Urinary bladder (tissue), 4 donors: ENCODE data around the gene SEMA4C. TPM values are rescaled to one million over a fixed set of nuclear protein-coding genes. Genes with fewer than 3 reads are reported as not detected.

Experiments
- DNase-seq: peaks from one replicate; pipeline ENCODE4 v3.0.0-alpha.2; 2015; ENCODE audit errors: extremely low spot score
- H3K27ac ChIP-seq: one replicate; pipeline ENCODE4 v1.5.1; 2013; ENCODE audit warnings: low read depth, mild to moderate bottlenecking, moderate library complexity
- H3K36me3 ChIP-seq: one replicate; pipeline ENCODE4 v1.6.1; 2013; ENCODE audit warnings: mild to moderate bottlenecking, moderate library complexity; ENCODE audit not compliant: insufficient read depth
- H3K4me1 ChIP-seq: one replicate; pipeline ENCODE4 v1.6.1; 2013; ENCODE audit warnings: mild to moderate bottlenecking, moderate library complexity; ENCODE audit not compliant: insufficient read depth
- H3K4me3 ChIP-seq: one replicate; pipeline ENCODE4 v1.5.1; 2013; ENCODE audit warnings: low read depth, low read length
- WGBS: extraction: QIAGEN DNeasy Blood & Tissue Kit; methylation state at CpG from one replicate; pipeline ENCODE4 v1.1.7; 2013; 5-methylcytosine and 5-hydroxymethylcytosine counted together
- polyA plus RNA-seq: library from polyadenylated mRNA; stranded (reverse); fragments of 200-250 nt; gene quantifications from one replicate; pipeline ENCODE4 v1.2.3, GENCODE V29; 2013
- total RNA-seq: library from RNA; depleted of rRNA; stranded (reverse); fragments of >200 nt; gene quantifications from one replicate; pipeline ENCODE4 v1.2.3, GENCODE V29; 2014
- donor health status: healthy with polysubstance abuse.
- donor health status: healthy.

SEMA4C gene
- total and polyA plus RNA-seq, 2 donors, result 27.4 to 80.1 TPM

DNA sequence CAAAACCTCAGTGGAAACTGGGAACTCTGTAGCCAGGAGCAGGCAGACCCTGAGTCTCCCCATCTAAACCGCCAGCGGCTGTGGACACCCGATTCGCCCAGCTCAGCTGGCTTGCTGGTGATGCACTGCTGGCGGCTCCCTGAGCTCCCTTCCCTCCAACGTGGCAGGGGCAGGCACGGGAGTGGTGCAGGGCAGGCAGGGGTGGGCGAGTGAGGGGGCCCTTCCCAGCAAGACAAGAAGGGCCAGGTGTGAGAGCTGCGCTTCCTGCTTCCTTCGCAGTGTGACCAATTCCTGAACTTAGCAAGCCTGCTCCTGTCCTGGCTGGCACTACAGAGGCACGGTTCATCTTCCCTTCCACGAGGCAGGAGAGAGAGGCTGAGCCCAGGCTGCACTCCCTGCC lies 12.3 kb upstream of the SEMA4C start:
- H3K36me3 ChIP-seq, result no peaks in the 10 kb centered on the region
- 74% methylated on average over 12 of the region's 12 CpGs for WGBS
- H3K27ac ChIP-seq, result peak overlapping the region; percentile 51
- no peak for DNase-seq
- no peaks in the 10 kb centered on the region for H3K4me1 ChIP-seq
- H3K4me3 ChIP-seq, result no peak overlapping the region

DNA sequence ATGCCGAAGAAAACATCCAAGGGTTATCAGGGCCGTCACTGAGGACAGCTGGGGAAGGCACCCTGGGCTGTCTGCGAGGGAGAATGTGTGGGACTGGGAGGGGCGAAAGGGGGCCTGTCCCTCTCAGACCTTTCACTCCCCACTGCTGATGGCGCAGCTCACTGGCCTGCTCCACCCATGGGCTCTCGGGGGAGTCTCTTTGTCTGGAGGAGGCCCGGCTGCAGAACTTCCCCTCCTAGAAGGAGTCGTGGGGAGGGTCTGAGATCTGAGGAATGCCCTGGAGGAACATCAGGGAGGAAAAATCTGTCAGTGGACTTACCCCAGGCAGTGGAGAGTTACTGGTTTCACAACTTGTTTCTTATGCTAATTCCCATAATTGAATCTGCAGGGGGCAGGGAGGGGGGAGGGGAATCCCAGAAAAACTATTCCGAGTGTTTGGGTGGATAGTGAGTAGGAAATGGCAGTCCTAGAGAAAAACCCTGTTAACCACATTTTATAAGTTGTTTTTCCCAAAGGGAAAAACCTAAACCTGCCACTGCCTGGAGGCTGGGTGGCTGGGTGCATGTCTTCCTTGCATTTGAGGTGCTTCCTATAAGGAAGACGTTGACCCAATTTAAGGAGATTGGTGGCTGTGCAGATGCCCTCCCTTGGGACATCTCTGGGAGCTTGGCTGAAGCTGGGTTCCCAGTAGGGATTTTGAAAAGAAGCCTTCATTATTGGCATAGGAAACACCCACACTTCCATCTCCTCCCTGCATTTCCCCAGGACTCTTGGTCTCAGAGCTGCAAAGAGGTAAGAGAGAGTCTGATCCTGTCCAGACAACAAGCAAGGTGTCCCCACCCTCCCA lies 11.7 kb upstream of the SEMA4C start:
- whole genome bisulfite sequencing, result 76% methylated on average over 10 of the region's 10 CpGs
- H3K36me3 ChIP-seq, result no peaks in the 10 kb centered on the region
- no peak overlapping the region for H3K27ac ChIP-seq
- no peaks in the 10 kb centered on the region for H3K4me1 ChIP-seq
- no peak overlapping the region for H3K4me3 ChIP-seq
- no peak for DNase-seq

DNA sequence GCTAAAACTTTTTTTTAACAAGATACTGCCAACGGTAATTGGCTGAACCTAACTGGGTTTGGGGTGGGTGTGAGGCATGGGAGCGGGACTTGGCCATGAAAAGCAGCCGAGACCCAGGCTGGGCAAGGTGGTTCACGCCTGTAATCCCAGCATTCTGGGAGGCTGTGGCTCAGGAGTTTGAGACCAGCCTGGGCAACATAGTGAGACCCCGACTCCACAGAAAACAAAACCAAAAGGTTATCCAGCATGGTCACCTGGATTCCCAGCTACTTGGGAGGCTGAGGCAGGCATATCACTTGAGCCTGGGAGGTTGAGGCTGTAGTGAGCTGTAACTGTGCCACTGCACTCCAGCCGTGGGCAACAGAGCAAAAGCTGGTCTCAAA lies 11.0 kb upstream of the SEMA4C start:
- Histone ChIP-seq H3K27ac (no peak overlapping the region), H3K36me3 (no peaks in the 10 kb centered on the region), H3K4me1 (no peaks in the 10 kb centered on the region), H3K4me3 (no peak overlapping the region)
- WGBS, result 92% methylated on average over 6 of the region's 6 CpGs
- no peak for DNase-seq

DNA sequence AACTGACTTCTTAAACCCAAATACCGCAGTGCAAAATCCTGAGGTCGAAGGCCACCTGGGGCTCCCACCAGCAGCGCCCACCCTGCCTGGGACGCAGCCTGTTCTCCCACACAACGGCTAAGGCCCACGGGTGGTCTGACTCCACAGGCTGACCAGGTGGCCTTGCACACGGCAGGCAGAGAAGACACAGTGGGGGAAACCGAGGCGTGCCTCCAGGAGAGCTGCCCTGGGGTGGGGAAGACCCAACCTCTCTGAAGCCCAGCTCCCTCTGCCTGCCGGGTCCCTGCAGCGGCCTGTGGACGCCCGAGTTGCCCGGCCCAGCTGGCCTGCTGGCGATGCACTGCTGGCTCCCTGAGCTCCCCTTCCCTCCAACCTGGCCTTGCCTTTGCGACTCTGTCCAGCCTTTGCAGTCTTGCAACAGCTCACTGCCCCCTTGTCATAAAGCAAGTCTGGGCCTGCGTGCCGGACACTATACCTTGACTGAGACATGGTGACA lies 9.7 kb upstream of the SEMA4C start:
- Histone ChIP-seq H3K27ac (no peak overlapping the region), H3K4me3 (no peak overlapping the region), H3K4me1 (no peaks in the 10 kb centered on the region), H3K36me3 (no peaks in the 10 kb centered on the region)
- DNase-seq, result no peak
- WGBS, result 91% methylated on average over 18 of the region's 18 CpGs

DNA sequence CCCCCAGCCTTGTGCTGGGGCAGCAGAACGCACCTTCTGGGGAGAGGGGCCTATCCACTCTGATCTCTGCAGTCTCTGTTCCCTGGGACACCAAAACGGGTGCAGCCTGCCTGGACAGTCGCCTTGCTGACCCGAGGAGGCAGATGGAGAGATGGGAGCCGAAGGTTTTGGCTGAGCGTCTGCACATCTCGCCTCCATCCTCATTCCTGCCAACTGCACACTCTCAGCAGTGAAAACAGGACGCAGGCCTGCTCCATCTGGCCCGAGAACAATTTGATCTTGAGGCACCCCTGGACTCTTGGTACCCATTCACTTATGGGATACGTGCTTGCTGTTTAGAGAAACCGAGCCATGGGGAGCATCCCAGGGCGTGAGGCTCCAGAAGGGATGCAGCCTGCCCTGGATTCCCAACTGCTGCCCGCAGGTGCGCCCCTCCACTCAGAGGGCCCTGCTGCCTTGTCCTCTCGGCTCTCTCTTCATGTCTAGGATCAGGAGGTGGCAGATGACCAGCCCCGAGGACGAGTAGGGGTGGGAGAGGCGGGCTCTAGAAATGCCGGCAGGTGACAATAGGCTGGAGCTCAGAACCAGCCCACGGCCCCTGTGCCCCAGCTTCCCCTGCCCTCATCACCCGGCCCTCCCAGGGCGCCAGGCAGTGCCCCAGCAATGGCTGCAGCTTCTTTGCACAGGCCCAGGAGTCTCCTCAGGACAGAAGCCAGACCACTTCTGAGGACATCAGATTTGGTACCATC lies 9.1 kb upstream of the SEMA4C start:
- WGBS, result 86% methylated on average over 22 of the region's 22 CpGs
- Histone ChIP-seq H3K4me3 (no peak overlapping the region), H3K4me1 (no peaks in the 10 kb centered on the region), H3K27ac (no peak overlapping the region), H3K36me3 (no peaks in the 10 kb centered on the region)
- DNase-seq, result no peak

DNA sequence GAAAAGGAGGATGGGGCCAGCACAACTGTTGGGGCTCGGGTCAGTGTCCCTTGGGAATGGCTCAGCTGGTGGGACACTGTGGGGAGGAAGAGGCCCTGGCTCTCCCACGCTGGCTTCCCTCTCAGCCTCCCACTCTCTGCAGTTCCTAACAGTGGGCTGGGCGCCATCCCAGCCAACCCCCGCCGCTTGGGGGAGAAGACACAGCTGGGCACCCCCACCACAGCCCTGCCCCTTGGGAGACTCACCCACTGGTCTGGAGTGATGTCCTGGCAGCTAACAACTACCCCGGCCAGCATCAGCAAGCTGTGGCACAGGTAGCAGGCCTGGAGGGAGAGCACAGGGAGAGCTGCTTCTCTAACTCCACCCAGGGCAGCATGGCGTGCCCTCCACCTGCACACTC lies 8.3 kb upstream of the SEMA4C start:
- Histone ChIP-seq H3K36me3 (no peaks in the 10 kb centered on the region), H3K4me1 (no peaks in the 10 kb centered on the region), H3K4me3 (no peak overlapping the region), H3K27ac (no peak overlapping the region)
- WGBS, result 87% methylated on average over 7 of the region's 7 CpGs
- no peak for DNase-seq

DNA sequence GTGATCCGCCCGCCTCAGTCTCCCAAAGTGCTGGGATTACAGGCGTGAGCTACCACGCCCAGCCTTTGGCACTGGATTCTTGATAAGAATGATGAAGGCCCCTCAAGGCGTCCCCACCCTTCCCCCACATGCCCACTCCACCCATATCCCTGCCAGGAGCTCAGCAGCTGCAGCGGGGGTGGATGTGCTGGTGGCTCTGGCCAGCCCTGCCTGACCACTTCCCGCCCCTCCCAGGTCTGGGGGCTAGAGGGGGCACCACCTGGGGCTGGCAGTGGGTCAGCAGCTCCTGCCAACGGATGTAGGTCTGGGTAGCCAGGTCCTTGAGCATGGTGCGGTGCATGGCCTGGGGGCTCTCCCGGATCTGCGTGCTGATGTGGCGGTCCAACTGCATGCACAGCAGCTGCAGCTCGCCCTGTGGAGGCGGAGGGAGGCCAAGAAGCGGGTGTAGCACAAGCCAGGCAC lies 7.8 kb upstream of the SEMA4C start:
- Histone ChIP-seq H3K4me3 (no peak overlapping the region), H3K4me1 (no peaks in the 10 kb centered on the region), H3K36me3 (no peaks in the 10 kb centered on the region), H3K27ac (no peak overlapping the region)
- DNase-seq, result no peak
- WGBS, result 82% methylated on average over 15 of the region's 15 CpGs

DNA sequence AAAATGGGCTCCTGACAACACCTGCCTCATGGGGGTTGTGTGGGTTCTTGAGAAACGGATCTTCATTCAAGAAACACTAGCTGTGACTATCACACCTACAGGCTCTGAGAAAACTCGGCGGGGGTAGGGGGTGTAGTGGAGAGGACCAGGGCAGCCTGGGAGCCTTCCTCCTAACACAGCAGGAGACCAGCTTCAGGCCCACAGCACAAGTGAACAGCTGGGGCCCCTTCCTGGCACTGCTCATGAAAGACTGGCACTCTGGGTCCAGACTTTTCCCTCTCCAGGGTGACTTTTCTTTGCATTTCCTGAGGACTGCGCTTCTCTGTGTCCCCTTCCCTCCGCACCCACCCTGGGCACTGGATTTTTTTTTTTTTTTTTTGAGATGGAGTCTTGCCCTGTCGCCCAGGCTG lies 7.2 kb upstream of the SEMA4C start:
- no peaks in the 10 kb centered on the region for H3K4me1 ChIP-seq
- no peak overlapping the region for H3K27ac ChIP-seq
- no peak for DNase-seq
- no peak overlapping the region for H3K4me3 ChIP-seq
- H3K36me3 ChIP-seq, result no peaks in the 10 kb centered on the region
- WGBS, result 84% methylated on average over 6 of the region's 6 CpGs

DNA sequence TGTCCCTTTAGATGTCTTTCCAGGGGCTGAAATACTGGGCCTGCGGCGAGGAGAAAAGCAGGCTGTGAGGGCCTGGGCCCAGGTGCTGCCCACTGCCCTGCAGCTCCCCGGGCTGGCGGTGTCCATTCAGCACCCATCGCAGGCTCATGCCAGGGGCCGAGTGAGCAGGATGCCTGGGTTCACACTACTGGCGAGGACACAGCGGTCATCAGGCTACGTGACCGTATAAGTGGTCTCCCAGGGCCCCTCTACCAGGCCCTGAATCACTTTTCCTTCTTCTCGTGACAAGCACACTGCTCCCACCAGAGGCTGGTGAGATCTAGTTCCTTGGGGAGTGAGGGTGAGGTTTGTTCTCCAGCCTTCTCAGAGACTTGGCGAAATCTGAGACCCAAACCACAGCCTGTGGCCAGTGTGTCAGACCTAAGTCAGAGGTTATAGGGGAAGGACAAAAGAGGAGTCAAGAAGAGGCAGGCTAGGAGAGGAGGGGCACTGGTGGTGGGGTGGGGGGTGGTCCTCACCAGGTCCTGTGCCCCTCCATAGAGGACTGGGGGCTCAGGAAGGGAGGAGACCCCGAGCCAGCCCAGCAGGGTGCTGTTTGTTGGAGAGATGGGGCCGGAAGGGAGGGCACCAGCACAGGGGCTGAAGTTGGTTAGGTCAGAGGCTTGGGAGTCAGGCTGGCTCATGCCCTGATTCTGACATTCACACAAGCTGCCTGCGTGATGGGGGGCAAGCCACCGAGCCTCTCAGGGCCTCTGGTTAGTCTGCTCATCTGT lies 6.6 kb upstream of the SEMA4C start:
- 90% methylated on average over 16 of the region's 16 CpGs for WGBS
- no peaks in the 10 kb centered on the region for H3K36me3 ChIP-seq
- H3K4me1 ChIP-seq, result no peaks in the 10 kb centered on the region
- H3K4me3 ChIP-seq, result no peak overlapping the region
- no peak for DNase-seq
- H3K27ac ChIP-seq, result no peak overlapping the region

DNA sequence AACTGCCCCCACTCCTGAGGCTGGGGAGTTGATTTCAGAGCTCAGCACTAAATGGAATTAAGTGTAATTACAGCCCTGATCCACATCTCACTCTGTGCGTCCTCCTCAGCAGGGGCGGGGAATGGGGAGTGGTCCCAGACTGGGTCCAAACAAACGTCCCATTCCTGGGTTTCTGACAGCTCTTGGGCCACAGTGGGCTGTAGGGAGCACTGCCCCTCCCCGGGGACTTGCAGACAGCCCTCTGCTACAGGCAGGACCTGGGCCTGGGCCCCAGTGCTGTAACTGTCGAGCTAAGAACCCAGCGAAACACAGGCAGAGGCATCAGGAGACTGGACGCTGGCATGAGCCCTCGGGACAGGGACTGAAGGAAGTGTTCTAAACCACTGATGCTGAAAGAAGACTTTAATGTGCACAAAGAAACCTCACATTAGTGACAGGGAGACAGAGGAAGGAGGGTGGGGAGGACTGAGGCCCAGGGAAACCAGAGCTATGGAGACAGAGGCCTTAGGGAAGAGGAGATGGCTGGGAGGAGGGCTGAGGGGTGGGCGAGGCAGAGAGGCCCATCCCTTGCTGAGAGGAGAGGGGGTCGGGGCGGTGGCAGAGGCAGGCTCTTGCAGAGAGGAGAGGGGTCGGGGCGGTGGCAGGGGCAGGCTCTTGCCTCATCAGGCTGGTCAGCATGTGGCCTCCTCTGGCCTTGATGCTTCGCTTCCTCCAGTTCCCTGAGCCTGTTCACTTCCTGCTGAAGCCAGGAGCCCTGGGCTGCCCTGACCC lies 5.8 kb upstream of the SEMA4C start:
- H3K4me3 ChIP-seq, result no peak overlapping the region
- 72% methylated on average over 14 of the region's 14 CpGs for WGBS
- no peak overlapping the region for H3K27ac ChIP-seq
- DNase-seq, result no peak
- no peaks in the 10 kb centered on the region for H3K36me3 ChIP-seq
- H3K4me1 ChIP-seq, result no peaks in the 10 kb centered on the region

DNA sequence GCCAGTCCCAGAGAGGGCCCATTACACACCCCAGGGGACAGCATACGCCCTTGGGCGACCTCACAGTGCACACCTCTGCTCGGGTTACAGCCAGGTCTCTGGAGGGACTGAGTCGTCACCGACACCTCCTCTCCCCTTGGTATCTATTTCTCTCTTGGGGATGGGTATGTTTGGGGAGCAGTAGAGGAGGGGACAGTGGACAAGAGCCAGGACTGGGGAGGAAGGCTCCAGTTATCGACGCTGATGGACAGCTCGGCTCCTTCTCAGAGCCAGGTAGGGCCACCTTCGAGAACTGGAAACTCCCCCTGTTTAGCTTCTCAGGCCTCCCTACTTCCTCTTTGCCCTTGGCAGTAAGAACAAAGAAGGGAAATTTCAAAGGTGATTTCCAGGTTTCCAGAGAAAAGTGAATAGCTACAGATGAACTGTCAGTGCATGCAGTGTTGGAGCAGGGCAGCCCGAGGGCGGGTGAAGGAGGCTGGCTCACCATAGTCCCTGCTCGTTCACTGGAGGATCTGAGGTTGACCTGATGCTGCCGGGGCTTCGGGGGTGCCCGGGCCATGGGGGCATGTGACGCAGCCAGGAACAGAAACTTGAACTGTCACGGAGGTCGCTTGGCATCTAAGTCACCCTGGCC lies 4.4 kb upstream of the SEMA4C start:
- WGBS, result 58% methylated on average over 18 of the region's 18 CpGs
- H3K4me3 ChIP-seq, result no peak overlapping the region
- H3K36me3 ChIP-seq, result no peaks in the 10 kb centered on the region
- DNase-seq, result no peak
- H3K27ac ChIP-seq, result no peak overlapping the region
- no peaks in the 10 kb centered on the region for H3K4me1 ChIP-seq

DNA sequence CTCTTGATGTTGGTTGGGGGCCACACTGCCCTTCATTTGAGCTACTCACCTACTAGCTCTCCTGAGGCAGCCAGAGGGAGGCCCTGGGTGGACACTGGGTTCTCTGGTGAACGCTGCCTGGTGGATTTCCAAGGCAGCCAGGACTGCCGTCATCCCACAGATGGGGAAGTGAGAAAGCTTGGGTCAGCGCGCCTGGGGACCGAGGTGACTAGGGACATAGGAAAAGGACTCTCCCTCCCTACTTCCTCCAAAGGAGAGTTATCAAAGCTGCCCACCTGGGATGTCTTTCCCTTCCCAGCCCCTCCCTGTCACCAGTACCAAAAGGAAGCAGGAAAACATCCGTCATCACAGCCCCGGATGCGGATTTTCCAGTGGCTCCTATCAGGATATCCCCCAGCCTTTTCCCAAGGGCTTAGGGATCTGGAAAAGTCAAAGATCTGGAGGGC lies 3.8 kb upstream of the SEMA4C start:
- 54% methylated on average over 8 of the region's 8 CpGs for WGBS
- DNase-seq, result no peak
- Histone ChIP-seq H3K27ac (no peak overlapping the region), H3K36me3 (no peaks in the 10 kb centered on the region), H3K4me3 (no peak overlapping the region), H3K4me1 (no peaks in the 10 kb centered on the region)
